Measurements from ENCODE around the gene VAMP2.

DNA sequence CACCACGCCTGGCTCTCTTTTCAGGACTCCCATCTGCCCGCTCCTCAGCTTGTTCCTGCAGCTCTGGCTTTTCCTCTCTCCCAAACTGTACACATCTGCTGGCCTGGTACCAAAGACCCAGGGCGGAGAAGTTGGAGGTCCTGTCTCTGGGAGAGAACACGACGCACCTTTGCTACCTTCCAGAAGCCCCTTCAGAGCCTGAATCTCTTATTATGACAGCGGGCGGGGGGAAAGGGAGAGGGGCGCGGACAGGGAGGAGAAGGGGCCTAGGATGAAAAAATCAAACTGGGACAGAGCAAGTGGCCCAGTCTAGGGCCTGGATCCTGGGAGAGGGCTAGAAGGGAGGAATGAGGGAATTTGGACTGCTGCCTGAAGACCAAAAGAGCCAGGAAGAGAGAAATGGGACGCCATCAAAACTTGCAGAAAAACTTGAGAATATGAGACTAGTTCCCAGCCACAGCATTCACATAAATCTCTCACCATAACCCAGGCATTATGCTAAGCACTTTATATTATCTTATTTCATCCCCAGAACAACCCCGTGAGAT lies 8.1 kb downstream of the VAMP2 start:
- TF ChIP-seq SP2 (IDR thresholded peaks at IDR 0.05; ENCODE audit: extremely low read depth, low read depth, low read length, poor library complexity, severe bottlenecking) = no peak
- TF ChIP-seq NUFIP1 (IDR thresholded peaks at IDR 0.05; ENCODE audit: partially characterized antibody) = no peak
